GM12891 (cell line): ENCODE results near the gene DLGAP4.

Experiments
- DNase-seq: peaks from one replicate; pipeline ENCODE4 v3.0.0; 2011; ENCODE audit warnings: low spot score; ENCODE audit not compliant: insufficient read length
- FAIRE-seq: peaks from 2 replicates; lab custom pipeline; 2011; peaks lifted over from hg19 to GRCh38; lab: Jason Lieb, UNC
- PAX5 ChIP-seq: IDR thresholded peaks from 2 replicates; pipeline ENCODE4 v1.6.1; 2011; ENCODE audit warnings: low read length, moderate library complexity, mild to moderate bottlenecking; ENCODE audit not compliant: insufficient read depth, severe bottlenecking
- POLR2A ChIP-seq: IDR thresholded peaks from 2 replicates; pipeline ENCODE4 v1.6.1; 2011; ENCODE audit warnings: low read depth, low read length, control low read depth
- POLR2AphosphoS5 ChIP-seq: IDR thresholded peaks from 2 replicates; pipeline ENCODE4 v1.6.1; 2011; ENCODE audit warnings: low read depth, low read length, control low read depth
- POU2F2 ChIP-seq: IDR thresholded peaks from 2 replicates; pipeline ENCODE4 v1.6.1; 2011; ENCODE audit warnings: low read depth, mild to moderate bottlenecking, control low read depth, low read length, moderate library complexity
- SPI1 ChIP-seq: IDR thresholded peaks from 2 replicates; pipeline ENCODE4 v1.6.1; 2011; ENCODE audit warnings: low read depth, low read length, control low read depth
- TAF1 ChIP-seq: IDR thresholded peaks from 2 replicates; pipeline ENCODE4 v1.6.1; 2011; ENCODE audit warnings: low read depth, low read length, control low read depth

Gene DLGAP4

DNA sequence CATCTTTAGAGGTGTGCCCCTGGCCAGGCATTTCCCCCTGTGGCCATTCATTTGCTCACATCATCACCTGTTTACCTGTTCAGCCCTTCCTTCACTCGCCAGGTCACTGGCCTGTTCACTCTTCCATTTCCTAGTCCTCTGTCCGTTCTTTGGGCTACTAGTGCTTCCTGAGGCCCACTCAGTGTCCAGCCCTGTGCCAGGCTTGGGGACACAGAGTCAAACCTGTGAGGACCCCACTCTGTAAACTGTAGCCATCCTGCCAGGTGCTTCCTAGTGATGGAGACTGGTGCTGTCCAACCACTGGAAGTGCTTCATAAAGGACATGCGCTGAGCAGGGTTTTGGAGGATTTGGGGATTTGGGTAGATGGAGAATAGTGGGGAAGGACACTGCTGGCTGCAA is 3.5 kb downstream of the DLGAP4 start:
- TF ChIP-seq TAF1 (no peak), POLR2AphosphoS5 (no peak), SPI1 (no peak), PAX5 (no peak), POU2F2 (no peak), POLR2A (no peak)
- FAIRE-seq (no peak), DNase-seq (no peak)

DNA sequence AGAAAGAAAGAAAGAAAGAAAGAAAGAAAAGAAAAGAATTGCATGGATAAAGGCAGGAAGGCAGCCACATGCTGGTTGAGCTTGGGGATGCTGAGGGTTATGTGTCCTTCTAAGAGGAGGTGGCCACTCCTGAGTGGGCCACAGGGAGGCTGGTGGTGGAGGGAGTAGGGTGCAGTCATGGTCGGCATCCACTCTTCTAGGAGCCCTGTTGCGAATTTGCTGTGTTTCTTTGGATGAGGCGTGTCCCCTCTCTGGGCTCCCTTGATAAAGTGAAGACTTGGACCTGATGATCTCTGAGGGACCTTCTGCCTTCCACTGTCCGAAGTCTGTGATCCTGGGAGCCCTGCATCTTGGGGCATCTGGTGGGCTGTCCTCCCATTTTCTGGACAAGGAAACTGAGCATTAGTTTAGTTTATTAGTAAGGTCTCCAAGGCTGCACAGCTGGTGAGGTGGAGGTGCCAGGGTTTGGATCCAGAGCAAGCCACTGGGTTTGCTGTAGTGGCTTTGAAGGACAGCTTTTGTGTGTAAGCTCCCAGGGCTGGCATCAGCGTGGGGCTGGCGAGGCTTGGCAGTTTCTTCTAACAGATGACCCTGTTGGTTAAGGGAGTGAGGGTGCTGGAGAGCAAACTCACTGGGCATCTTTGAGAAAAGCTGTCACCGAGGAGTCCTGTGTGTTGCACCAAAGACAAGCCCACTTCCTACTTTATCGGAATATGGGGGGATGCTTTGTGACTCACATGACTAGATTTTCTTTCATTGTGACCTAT is 4.3 kb downstream of the DLGAP4 start:
- DNase-seq (no peak), FAIRE-seq (no peak)
- TF ChIP-seq SPI1 (no peak), POLR2AphosphoS5 (no peak), TAF1 (no peak), POU2F2 (no peak), PAX5 (no peak), POLR2A (no peak)

DNA sequence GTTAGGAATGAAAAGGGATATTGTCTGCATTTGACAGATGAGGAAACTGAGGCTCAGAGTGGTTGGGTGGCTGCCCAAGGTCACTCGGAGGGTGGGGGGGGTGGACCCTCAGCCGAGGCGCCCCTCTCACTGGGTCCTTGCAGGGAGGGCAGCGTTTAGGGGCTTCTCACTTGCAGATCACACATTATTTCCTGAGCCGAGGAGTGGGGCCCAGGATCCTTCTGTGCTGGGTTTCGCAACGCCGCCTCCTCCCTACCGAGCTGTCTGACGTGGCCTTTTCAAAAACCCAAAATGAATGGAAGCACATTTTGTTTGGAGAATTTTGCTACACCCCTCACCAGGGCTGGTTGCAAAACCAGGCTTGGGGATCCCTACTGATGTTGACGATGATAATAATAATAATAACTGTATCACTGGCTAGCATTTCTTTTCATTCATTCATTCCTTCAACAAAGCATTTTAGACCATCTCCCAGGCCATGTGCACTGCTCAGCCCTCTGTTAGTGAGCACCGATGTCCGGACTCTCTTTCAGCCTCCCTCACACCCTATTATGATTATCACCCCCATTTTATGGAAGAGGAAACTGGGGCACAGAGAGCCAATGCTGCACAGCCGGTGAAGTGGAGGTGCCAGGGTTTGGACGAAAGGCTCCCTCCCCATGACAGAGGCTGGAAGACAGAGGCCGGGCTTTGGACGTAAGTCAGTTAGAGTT is 5.2 kb downstream of the DLGAP4 start:
- DNase-seq (no peak), FAIRE-seq (no peak)
- TF ChIP-seq SPI1 (no peak), POLR2A (no peak)

DNA sequence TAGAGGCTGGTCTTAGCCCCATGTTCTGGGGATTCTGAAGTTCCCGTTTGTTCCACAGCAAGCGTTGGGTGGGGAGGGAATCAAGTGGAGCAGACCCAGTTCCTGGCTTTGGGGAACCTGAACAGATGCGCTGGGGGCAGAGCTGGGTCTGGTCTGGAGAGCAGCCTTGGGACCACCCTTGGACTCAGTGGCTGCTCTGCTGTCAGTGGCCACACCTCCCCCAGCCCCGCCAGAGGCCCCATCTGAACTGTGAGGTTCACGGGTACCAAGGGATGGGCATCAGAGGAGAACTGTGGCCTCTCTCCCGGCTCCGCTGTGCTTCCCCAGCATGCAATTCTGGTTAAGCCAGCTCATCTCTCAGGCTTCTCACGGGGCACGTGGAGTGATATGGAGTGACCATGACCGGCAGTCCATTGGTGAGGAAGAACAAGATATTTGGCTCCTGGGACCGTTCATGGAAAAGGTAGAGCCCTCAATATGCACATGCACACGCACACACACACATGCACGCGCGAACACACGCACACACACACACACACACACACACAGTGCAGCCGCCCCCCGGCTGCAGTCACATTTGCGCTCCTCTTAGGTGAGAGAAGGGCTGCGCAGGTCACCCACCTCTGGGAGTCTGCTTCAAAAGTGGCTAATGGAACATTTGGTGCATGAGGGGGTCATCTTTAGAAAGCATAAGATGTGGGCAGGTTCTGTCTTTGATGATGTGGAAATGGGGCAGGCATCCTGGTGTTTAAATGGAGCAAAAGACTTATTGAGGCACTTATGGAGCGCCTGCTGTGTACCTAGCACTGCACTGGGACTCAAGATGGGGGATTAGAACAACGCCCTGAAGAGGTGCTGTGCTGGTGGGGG is 6.0 kb downstream of the DLGAP4 start:
- FAIRE-seq (no peak), DNase-seq (no peak)
- TF ChIP-seq POLR2AphosphoS5: no peak
- no peak for TF ChIP-seq POU2F2
- TF ChIP-seq TAF1: no peak
- TF ChIP-seq POLR2A: no peak
- no peak for TF ChIP-seq PAX5
- no peak for TF ChIP-seq SPI1

DNA sequence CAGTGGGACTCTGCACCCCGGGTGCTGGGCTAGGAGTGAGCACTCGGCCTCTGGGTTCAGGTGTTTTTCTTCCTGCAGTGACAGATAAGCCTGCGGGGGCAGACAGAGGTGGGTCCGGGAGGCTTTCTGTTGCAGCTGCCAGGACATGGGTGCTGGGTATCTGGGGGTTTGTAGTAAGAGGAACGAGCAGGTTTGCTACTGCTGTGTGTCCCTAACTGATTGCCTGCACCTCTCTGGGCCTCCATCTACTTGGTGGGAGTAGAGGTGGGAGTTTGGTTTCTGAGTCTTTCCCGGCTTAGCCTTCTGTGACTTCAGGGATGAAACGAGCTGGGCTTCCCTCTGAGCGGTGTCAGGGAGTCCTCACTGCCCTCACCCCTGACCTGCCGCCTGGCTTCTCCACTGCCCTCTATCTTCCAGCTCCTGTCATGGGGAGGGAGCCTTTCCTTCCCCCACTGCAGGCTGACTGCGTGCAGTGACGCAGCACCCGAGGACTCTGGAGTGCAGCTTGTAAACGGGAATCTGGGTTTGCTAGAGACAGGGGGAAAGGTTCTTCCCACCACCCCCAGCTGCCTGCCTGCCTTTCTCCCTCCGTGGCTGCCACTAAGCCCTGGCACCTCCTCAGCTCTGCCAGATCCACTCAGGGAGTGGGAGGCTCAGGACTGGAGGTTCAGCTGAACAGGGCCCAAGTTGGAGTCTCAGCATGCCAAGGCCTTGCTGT is 6.7 kb downstream of the DLGAP4 start:
- FAIRE-seq (no peak), DNase-seq (no peak)
- TF ChIP-seq PAX5: no peak

DNA sequence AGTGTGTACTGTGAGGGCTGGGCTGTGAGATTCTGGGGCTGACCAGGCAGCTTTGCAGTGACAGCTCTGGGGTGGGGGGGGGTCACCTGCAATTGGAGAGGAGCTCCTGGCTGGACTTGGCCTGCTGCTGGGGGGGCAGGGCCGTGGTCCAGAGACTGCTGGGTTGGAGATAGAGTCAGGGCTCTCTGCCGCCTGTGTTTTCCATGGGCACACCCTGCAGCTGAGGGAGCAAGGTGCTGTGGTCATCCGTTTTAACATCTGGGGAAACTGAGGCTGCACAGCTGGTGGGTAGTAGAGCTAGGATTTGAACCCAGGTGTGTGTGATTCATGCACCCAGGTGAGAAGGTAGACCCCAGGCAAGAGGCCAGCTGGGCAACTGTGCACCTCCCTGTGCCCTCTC is 7.3 kb downstream of the DLGAP4 start:
- DNase-seq (no peak), FAIRE-seq (no peak)
- no peak for TF ChIP-seq PAX5
- no peak for TF ChIP-seq POLR2AphosphoS5
- TF ChIP-seq TAF1: no peak
- no peak for TF ChIP-seq POLR2A
- TF ChIP-seq SPI1: no peak
- TF ChIP-seq POU2F2: no peak

DNA sequence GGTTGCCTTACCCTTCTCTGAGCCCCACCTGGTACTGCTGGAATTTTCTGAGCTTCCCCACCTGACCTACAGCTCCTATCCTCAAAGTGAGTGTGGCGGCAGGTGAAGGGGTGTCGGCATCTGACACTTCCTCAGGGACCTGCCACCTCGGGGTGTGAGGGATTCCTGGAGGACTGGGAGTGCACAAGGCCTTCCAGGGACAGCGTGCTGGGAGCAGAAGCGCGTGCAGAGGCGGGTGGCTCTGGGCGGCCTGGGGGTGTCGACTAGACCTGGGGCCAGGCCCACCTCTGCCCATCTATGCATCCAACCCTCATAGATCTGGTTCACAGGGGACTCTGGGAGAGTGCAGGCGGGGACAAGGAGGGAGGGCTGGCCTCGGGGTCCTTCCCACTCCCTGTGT is 7.8 kb downstream of the DLGAP4 start:
- DNase-seq: no peak
- no peak for FAIRE-seq
- TF ChIP-seq PAX5 (no peak), POU2F2 (no peak), POLR2AphosphoS5 (no peak), POLR2A (no peak), SPI1 (no peak), TAF1 (no peak)

DNA sequence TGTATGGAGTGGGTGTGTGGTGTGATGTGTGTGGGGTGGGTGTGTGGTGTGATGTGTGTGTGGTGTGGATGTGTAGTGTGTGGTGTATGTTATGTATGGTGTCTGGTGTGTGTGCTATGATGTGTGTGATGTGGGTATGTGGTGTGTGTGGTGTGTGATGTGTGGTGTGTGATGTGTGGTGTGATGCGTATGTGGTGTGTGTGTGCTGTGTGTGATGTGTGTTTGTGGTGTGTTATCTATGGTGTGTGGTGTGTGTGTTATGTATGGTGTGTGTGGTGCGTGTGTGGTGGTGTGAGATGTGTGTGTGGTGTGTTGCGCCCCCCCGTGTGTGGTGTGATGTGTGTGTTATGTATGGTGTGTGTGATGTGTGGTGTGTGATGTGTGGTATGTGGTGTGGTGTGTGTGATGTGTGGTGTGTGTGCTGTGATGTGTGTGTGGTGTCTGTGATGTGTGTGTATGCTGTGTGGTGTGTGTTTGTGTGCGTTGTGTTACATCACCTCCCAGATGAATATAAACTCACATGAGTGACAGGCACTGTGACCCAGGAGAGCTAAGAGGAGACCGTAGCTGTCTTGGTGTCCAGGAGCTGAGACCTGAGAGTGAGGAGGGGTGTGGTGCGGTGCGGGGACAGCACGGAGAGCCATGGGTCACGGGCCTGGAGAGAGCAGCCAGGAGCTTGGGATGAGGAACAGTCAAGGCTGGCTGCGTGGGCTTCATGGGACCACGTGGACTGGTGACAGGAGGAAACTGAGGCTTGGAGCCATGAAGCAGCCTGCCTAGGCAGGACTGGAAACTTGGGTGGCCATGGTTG is 8.8 kb downstream of the DLGAP4 start:
- DNase-seq (no peak), FAIRE-seq (no peak)
- no peak for TF ChIP-seq POLR2A
- no peak for TF ChIP-seq POU2F2
- no peak for TF ChIP-seq SPI1
- TF ChIP-seq POLR2AphosphoS5: no peak
- no peak for TF ChIP-seq PAX5
- TF ChIP-seq TAF1: no peak
